ENCODE results near the gene GK2.

DNA sequence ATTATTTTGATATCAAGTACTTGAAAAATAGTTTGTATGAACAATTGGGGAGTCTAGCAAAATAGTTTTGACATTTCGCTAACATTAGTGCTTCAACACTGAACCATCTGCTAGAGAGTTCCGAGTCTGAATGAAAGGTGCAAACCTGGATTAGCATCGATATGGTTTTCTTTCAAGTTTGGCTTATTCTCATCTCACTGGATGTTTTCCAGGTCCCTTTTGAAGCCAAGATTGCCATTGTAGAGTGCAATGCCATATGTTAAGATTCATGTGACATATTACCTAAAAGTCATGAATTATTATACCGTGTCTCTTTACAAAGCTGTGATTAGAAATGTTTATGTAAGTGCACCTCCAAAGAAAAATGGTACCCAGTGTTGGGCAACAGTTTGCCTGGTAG is 45.4 kb downstream of the GK2 start:
- TF ChIP-seq POLR2A (IDR thresholded peaks at IDR 0.05), result no peak
- TF ChIP-seq, protein P1, sequence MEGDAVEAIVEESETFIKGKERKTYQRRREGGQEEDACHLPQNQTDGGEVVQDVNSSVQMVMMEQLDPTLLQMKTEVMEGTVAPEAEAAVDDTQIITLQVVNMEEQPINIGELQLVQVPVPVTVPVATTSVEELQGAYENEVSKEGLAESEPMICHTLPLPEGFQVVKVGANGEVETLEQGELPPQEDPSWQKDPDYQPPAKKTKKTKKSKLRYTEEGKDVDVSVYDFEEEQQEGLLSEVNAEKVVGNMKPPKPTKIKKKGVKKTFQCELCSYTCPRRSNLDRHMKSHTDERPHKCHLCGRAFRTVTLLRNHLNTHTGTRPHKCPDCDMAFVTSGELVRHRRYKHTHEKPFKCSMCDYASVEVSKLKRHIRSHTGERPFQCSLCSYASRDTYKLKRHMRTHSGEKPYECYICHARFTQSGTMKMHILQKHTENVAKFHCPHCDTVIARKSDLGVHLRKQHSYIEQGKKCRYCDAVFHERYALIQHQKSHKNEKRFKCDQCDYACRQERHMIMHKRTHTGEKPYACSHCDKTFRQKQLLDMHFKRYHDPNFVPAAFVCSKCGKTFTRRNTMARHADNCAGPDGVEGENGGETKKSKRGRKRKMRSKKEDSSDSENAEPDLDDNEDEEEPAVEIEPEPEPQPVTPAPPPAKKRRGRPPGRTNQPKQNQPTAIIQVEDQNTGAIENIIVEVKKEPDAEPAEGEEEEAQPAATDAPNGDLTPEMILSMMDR (IDR thresholded peaks at IDR 0.05), result no peak
- TF ChIP-seq POLR2AphosphoS5 (IDR thresholded peaks at IDR 0.05), result no peak

Data from breast epithelium (tissue), 3 donors.